GM18861 (cell line): ENCODE measurements around the gene PCDHB14.

Experiments used
- ATAC-seq: cut with Tn5 transposase; IDR thresholded peaks from one replicate; pipeline ENCODE4 v1.9.1; 2021; ENCODE audit not compliant: unreplicated experiment

The PCDHB14 gene

GRCh38 chr5:141269195-141269594, 46.1 kb downstream of the PCDHB14 start:
- ATAC-seq = no peak

DNA sequence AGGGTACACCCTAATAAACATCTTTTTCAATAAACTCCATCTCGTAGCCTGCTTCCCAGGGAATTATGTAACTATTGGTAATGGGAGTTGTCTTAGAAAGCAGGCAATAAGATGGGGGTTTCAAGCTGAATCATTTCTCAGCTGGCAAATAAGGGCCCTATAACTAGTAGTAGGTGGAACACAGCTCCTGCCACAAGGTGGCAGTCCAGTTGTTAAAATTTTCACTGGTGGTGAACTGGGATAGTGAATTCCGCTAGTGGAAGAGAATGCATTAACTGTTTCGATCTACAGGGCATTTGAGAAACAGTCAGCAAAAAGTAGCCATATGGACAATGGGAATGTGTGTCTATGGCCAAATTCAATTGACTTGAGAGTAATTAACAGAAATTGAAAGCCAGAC, 49.8 kb downstream of the PCDHB14 start:
- no peak for ATAC-seq
